H1 (cell line): ENCODE data around the gene CYSRT1.
"Not testable (repeated sequence)": the region's sequence is repeated elsewhere in the genome, so short reads cannot be mapped to it uniquely, and the experiment has no call there.

Experiments used
- EGR1 ChIP-seq: IDR thresholded peaks from 2 replicates; pipeline ENCODE4 v1.6.1; 2011; ENCODE audit warnings: low read depth, low read length, borderline replicate concordance
- EP300 ChIP-seq, 2 experiments: IDR thresholded peaks; 1 replicate in 1 of 2; 2 replicates in 1 of 2; pipeline ENCODE4 v1.6.1; 2011 to 2012; ENCODE audit warnings: low read depth in 2 of 2, low read length in 2 of 2, mild to moderate bottlenecking in 2 of 2, borderline replicate concordance in 1 of 2, inconsistent platforms in 1 of 2, moderate library complexity in 1 of 2
- EZH2 ChIP-seq: fragments of 200-600 bp; sonication (generic); IDR thresholded peaks from 2 replicates; pipeline ENCODE4 v1.7.1; 2012; ENCODE audit warnings: low read depth, mild to moderate bottlenecking, moderate library complexity, low read length, inconsistent platforms; ENCODE audit not compliant: severe bottlenecking
- FOSL1 ChIP-seq: IDR thresholded peaks from 2 replicates; pipeline ENCODE4 v1.6.1; 2011; ENCODE audit warnings: mild to moderate bottlenecking, low read depth, low read length, moderate library complexity; ENCODE audit not compliant: insufficient read depth
- GTF2F1 ChIP-seq: IDR thresholded peaks from 2 replicates; pipeline ENCODE4 v1.6.1; 2012; ENCODE audit warnings: low read depth, low read length, improper control_type of control experiment, borderline replicate concordance
- PHF8 ChIP-seq: fragments of 200-600 bp; sonication (generic); conservative IDR thresholded peaks from 2 replicates; pipeline ENCODE4 v1.7.1; 2012; ENCODE audit warnings: low read depth, mild to moderate bottlenecking, inconsistent platforms, low read length, moderate library complexity
- POLR2A ChIP-seq, 2 experiments: IDR thresholded peaks; 1 replicate in 1 of 2; 2 replicates in 1 of 2; pipeline ENCODE4 v1.6.1; 2011; ENCODE audit warnings: low read depth in 2 of 2, low read length in 2 of 2, mild to moderate bottlenecking in 2 of 2; ENCODE audit errors: control extremely low read depth in 1 of 2
- RFX5 ChIP-seq: IDR thresholded peaks from 2 replicates; pipeline ENCODE4 v1.6.1; 2011; ENCODE audit warnings: low read depth, low read length, improper control_type of control experiment, borderline replicate concordance
- SIN3A ChIP-seq, 2 experiments: IDR thresholded peaks in 1 of 2; conservative IDR thresholded peaks in 1 of 2; 2 replicates each; pipeline ENCODE4 v1.6.1; 2011 to 2012; ENCODE audit warnings: low read length in 2 of 2, improper control_type of control experiment in 1 of 2, low read depth in 1 of 2, mild to moderate bottlenecking in 1 of 2
- TEAD4 ChIP-seq: IDR thresholded peaks from 2 replicates; pipeline ENCODE4 v1.6.1; 2012; ENCODE audit warnings: low read depth, low read length, inconsistent platforms, mixed read lengths
- TF ChIP-seq, protein P1 (sequence below): IDR thresholded peaks from 2 replicates; pipeline ENCODE4 v1.6.1; 2011; ENCODE audit warnings: low read length, improper control_type of control experiment
- TF ChIP-seq, protein P2 (sequence below), 3 experiments: IDR thresholded peaks; 1 replicate in 2 of 3; 2 replicates in 1 of 3; pipeline versions ENCODE4 v1.5.1 to v1.6.1; 2011; ENCODE audit warnings: low read length in 3 of 3, mild to moderate bottlenecking in 3 of 3, inconsistent platforms in 2 of 3, low read depth in 1 of 3, moderate library complexity in 1 of 3; ENCODE audit not compliant: insufficient read depth in 1 of 3; ENCODE audit errors: control extremely low read depth in 1 of 3
- TF ChIP-seq, protein P3 (sequence below): IDR thresholded peaks from 2 replicates; pipeline ENCODE4 v1.6.1; 2011; ENCODE audit warnings: low read depth, mild to moderate bottlenecking, low read length; ENCODE audit not compliant: insufficient read depth
- TF ChIP-seq, protein P4 (sequence below): IDR thresholded peaks from 2 replicates; pipeline ENCODE4 v1.6.1; 2012; ENCODE audit warnings: inconsistent platforms

DNA sequence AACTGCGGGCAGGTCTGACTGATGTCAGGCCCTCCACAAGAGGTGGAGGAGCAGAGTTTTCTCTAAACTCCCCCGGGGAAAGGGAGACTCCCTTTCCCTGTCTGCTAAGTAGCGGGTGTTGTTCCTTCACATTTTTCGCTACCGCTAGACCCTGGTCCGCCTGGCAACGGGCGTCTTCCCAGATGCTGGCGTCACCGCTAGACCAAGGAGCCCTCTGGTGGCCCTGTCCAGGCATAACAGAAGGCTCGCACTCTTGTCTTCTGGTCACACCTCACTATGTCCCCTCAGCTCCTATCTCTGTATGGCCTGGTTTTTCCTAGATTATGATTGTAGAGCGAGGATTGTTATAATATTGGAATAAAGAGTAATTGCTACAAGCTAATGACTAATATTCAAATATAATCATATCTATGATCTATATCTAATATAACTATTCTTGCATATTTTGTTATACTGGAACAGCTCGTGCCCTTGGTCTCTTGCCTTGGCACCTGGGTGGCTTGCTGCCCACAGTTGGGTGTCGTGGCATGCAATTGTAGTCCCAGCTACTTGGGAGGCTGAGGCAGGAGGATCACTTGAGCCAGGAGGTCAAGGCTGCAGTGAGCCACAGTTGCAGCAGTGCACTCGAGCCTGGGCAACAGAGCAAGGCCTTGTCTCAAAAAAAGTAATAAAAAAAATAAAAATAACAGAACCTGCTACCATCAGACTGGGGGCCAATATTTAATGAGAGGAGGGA lies 37.4 kb downstream of the CYSRT1 start:
- TF ChIP-seq, protein P1, sequence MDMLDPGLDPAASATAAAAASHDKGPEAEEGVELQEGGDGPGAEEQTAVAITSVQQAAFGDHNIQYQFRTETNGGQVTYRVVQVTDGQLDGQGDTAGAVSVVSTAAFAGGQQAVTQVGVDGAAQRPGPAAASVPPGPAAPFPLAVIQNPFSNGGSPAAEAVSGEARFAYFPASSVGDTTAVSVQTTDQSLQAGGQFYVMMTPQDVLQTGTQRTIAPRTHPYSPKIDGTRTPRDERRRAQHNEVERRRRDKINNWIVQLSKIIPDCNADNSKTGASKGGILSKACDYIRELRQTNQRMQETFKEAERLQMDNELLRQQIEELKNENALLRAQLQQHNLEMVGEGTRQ, result not testable (repeated sequence)
- not testable (repeated sequence) for TF ChIP-seq PHF8; TEAD4; SIN3A (conservative IDR thresholded peaks at IDR 0.05 in 1 of 2, IDR thresholded peaks at IDR 0.05 in 1 of 2; ENCODE audit: low read depth in 1 of 2, low read length in 2 of 2); EP300 (IDR thresholded peaks at IDR 0.05; ENCODE audit: borderline replicate concordance in 1 of 2, low read depth in 2 of 2, low read length in 2 of 2); GTF2F1; POLR2A (IDR thresholded peaks at IDR 0.05; ENCODE audit: control extremely low read depth in 1 of 2, low read depth in 2 of 2, low read length in 2 of 2); EGR1; EZH2; FOSL1
- TF ChIP-seq, protein P2, sequence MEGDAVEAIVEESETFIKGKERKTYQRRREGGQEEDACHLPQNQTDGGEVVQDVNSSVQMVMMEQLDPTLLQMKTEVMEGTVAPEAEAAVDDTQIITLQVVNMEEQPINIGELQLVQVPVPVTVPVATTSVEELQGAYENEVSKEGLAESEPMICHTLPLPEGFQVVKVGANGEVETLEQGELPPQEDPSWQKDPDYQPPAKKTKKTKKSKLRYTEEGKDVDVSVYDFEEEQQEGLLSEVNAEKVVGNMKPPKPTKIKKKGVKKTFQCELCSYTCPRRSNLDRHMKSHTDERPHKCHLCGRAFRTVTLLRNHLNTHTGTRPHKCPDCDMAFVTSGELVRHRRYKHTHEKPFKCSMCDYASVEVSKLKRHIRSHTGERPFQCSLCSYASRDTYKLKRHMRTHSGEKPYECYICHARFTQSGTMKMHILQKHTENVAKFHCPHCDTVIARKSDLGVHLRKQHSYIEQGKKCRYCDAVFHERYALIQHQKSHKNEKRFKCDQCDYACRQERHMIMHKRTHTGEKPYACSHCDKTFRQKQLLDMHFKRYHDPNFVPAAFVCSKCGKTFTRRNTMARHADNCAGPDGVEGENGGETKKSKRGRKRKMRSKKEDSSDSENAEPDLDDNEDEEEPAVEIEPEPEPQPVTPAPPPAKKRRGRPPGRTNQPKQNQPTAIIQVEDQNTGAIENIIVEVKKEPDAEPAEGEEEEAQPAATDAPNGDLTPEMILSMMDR (IDR thresholded peaks at IDR 0.05; ENCODE audit: control extremely low read depth in 1 of 3, insufficient read depth in 1 of 3, low read depth in 1 of 3, low read length in 3 of 3), result peak in 2 of 3 experiments; percentile 18 to 38; a peak in 2 of 4 replicates
- TF ChIP-seq, protein P3, sequence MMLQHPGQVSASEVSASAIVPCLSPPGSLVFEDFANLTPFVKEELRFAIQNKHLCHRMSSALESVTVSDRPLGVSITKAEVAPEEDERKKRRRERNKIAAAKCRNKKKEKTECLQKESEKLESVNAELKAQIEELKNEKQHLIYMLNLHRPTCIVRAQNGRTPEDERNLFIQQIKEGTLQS, result not testable (repeated sequence)
- TF ChIP-seq RFX5, result peak; percentile 60
- TF ChIP-seq, protein P4, sequence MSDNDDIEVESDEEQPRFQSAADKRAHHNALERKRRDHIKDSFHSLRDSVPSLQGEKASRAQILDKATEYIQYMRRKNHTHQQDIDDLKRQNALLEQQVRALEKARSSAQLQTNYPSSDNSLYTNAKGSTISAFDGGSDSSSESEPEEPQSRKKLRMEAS, result not testable (repeated sequence)
